ENCODE measurements around the gene LYSMD4.
A peak's percentile ranks its signal among the peaks of the same experiment; 100 is the strongest.

LYSMD4 gene

DNA sequence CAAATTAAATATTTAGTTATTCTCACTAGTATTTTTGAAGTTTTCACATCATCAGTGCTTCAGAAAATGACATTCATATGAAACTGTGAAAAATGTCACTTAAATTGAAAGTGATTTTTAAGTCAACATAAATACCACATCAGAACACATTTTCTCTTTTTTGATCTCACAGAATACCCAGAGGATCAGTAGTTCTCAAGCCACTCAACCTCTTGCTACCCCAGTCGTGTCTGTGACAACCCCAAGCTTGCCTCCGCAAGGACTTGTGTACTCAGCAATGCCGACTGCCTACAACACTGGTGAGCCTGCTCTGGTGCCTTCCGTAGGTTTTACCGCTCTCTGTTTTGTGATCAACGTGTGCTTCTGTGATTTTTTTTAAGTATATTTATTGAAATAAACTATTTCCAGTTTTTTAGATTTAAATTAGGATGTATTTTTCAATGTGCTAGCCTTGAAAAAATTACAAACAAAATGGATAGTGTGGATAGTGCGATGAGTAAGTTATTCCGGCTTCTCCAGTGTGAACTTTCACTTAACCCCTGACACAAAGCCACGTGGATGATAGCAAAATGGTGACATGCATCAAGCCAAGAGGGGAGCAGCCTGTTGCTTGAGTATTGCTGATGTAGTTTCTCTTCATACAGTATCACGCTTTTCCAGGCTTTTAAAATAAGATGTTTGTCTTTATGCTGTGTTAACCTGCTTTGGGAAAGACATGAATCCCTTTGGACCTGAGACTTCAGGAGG lies 26.5 kb downstream of the LYSMD4 start:
- no peak for TF ChIP-seq CTCF (IDR thresholded peaks at IDR 0.05; ENCODE audit: low read depth, low read length)

DNA sequence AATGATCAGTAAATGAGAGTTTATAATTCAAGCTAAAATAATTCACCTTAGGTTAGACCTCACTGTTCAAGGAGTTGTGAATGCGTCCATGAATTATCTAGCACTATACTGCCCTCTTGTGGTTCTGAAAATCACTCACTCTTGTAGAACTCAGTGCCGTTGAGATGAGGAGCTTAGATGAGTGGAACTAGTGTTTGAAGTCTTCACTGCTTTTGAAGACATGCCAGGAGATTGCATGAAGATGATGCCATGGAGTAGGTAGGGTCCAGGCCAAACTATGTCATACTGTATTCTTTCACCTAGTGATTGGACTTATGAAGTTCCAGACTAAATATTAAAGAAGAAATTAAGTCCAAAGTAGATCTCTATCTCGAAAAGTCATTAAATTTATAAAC lies 28.8 kb downstream of the LYSMD4 start:
- peak; percentile 36; the same call in 1 of the 2 replicates for TF ChIP-seq CTCF (IDR thresholded peaks at IDR 0.05; ENCODE audit: low read depth, low read length)
- H3K4me3 ChIP-seq (ENCODE audit: low read depth, low read length), result no peak overlapping the region

More for the DNA sequence above, 26.5 kb downstream of the LYSMD4 start:
- H3K4me3 ChIP-seq (ENCODE audit: low read depth, low read length), result no peak overlapping the region

GRCh38 chr15:99703603-99704443 lies 29.4 kb downstream of the LYSMD4 start:
- 0 out of 2 replicates have a peak overlapping the region, but pooled peaks have one; percentile 15 for H3K4me3 ChIP-seq (ENCODE audit: low read depth, low read length)
- TF ChIP-seq CTCF (IDR thresholded peaks at IDR 0.05; ENCODE audit: low read depth, low read length), result peak; percentile 36; the same call in 1 of the 2 replicates

DNA sequence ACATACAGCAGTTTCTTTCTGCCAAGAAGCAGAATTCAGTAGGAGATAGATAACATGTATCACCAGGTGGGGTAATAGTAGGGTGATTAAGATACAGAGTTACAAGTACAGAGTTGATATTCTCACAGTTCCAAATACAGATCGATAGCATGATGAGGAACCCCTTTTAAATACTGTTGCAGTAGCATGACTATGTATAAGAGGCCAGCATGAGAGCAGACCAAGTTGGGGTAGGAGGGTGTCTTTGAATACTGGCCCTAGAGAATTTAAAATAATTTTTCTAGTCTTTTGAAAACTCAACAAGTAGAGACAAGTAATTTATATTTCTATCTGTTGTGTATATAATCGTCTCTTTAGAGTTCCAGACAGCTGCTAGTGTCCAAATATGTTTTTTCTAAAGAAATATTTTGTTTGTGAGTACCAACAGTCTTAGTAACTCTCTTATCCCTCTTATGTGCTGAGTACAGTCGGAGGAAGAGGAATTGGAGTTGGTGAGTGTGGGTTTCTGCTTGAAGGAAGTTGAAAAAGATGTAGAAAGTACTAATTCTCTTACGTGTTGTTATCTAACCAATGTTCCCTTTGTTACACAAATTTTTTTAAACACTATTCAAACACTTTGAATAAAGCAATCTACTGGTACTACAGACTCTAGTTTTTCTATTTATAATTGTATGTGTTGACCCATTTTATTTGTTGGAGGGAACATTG lies 30.2 kb downstream of the LYSMD4 start:
- no peak for TF ChIP-seq CTCF (IDR thresholded peaks at IDR 0.05; ENCODE audit: low read depth, low read length)
- 0 out of 2 replicates have a peak overlapping the region, but pooled peaks have one; percentile 15 for H3K4me3 ChIP-seq (ENCODE audit: low read depth, low read length)

- no peak for TF ChIP-seq CTCF (IDR thresholded peaks at IDR 0.05; ENCODE audit: low read depth, low read length)
- no peak overlapping the region for H3K4me3 ChIP-seq (ENCODE audit: low read depth, low read length)
Measured at GRCh38 chr15:99696096-99696495, 37.1 kb downstream of the LYSMD4 start.

- TF ChIP-seq CTCF (IDR thresholded peaks at IDR 0.05; ENCODE audit: low read depth, low read length), result no peak
Measured at GRCh38 chr15:99692825-99693224, 40.4 kb downstream of the LYSMD4 start.

More at GRCh38 chr15:99692825-99693224, 40.4 kb downstream of the LYSMD4 start:
- no peak overlapping the region for H3K4me3 ChIP-seq (ENCODE audit: low read depth, low read length)

Data from WI38 (cell line).